ENCODE measurements around the gene TSPAN16. TPM values are rescaled to one million over a fixed set of nuclear protein-coding genes. Genes with fewer than 3 reads are reported as not detected.

The TSPAN16 gene
- total RNA-seq, 1 donor = not detected

DNA sequence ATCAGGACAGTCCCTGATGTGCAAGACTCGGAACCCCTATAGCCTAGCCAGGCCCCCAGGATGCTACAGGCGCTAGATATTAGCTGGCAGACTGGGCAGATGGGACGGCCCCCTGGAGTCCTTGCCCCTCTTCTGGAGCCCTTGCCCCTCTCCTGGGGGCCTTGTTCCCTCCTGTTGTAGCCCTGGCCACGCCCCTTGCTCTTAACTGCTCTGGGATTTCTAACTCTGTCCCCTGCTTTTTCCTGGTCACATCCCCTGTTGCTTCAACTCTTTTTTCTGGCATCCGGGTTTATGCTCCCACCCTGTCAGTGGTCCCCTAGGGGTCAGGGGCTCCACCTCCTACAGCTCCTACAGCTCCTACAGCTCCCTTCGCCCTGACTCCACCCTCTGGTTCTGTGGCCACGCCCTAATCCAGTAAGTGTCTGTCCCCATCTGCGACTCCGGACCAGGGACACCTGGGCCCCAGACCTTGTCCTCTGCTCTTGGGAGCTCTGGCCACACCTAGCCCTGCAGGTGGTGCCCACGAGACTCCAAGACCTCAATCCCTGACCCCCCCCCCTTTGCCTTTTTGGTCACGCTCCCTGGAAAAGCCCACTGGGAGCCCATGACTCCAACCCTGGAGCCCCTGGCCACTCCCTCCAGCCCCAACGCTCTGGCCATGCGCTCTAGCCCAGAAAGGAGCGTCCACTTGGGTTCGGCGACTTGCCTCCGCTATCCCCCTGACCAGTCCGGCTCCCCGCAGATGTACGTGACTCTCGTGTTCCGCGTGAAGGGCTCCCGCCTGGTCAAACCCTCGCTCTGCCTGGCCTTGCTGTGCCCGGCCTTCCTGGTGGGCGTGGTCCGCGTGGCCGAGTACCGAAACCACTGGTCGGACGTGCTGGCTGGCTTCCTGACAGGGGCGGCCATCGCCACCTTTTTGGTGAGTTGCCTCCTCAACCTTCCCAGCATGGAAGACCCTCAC lies 66.1 kb downstream of the TSPAN16 start:
- no peak overlapping the region for H3K4me3 ChIP-seq (ENCODE audit: low read length)
- H3K9me3 ChIP-seq (ENCODE audit: low read depth, low read length) = no peaks in the 10 kb centered on the region
- no peaks in the 10 kb centered on the region for H3K4me1 ChIP-seq (ENCODE audit: insufficient read depth, low read length)
- H3K27me3 ChIP-seq (ENCODE audit: insufficient read depth, low read length) = no peaks in the 10 kb centered on the region

DNA sequence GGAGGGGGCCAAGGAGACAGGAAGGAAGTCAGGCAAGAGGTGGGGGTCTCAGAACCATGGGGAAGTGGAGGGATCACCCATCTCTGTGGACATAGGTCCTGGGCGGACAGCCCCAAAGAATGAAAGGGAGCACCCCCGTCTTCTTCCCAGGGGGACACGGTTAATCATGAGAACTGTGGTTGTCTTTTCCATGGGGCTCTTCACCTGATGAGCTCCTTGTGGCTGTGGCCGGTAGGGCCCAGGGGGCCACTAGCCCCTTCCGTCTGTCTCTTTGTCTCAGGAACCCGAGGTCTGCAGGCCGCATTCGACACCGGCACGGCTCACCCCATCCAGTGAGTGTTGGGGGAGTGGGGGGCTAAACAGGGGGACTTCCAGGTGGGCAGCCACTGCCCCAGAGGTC lies 67.9 kb downstream of the TSPAN16 start:
- Histone ChIP-seq H3K9me3 (ENCODE audit: low read depth, low read length) (no peaks in the 10 kb centered on the region), H3K4me3 (ENCODE audit: low read length) (no peak overlapping the region), H3K4me1 (ENCODE audit: insufficient read depth, low read length) (no peaks in the 10 kb centered on the region), H3K27me3 (ENCODE audit: insufficient read depth, low read length) (no peaks in the 10 kb centered on the region)

DNA sequence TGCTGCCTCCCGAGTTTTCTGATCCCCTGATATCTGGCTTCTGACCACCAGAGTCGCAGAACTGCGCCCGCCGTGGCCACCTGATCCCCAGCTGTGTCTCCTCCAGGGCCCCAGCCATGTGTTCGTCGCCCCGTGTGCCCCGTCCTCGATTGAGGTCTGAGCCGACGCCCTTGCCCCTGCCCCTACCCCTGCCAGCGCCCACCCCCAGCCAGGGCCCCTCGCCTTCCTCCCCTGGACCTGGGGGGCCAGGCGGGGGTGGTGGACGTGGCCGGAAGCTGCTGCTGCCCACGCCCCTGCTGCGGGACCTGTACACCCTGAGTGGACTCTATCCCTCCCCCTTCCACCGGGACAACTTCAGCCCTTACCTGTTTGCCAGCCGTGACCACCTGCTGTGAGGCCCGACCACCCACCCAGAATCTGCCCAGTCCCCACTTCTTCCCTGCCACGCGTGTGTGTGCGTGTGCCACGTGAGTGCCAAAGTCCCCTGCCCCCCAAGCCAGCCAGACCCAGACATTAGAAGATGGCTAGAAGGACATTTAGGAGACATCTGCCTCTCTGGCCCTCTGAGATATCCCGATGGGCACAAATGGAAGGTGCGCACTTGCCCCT lies 68.4 kb downstream of the TSPAN16 start:
- no peaks in the 10 kb centered on the region for H3K27me3 ChIP-seq (ENCODE audit: insufficient read depth, low read length)
- no peak overlapping the region for H3K4me3 ChIP-seq (ENCODE audit: low read length)
- H3K9me3 ChIP-seq (ENCODE audit: low read depth, low read length) = no peaks in the 10 kb centered on the region
- H3K4me1 ChIP-seq (ENCODE audit: insufficient read depth, low read length) = no peaks in the 10 kb centered on the region

DNA sequence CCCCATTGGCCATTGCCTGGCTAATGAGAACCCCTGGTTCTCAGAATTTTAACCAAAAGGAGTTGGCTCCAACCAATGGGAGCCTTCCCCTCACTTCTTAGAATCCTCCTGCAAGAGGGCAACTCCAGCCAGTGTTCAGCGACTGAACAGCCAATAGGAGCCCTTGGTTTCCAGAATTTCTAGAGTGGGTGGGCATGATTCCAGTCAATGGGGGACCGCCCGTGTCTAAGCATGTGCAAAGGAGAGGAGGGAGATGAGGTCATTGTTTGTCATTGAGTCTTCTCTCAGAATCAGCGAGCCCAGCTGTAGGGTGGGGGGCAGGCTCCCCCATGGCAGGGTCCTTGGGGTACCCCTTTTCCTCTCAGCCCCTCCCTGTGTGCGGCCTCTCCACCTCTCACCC lies 69.0 kb downstream of the TSPAN16 start:
- H3K4me3 ChIP-seq (ENCODE audit: low read length) = no peak overlapping the region
- H3K9me3 ChIP-seq (ENCODE audit: low read depth, low read length) = no peaks in the 10 kb centered on the region
- H3K4me1 ChIP-seq (ENCODE audit: insufficient read depth, low read length) = no peaks in the 10 kb centered on the region
- no peaks in the 10 kb centered on the region for H3K27me3 ChIP-seq (ENCODE audit: insufficient read depth, low read length)

Other genes with a start within 250 kb of the TSPAN16 start
- 58.1 TPM for gene LDLR, start 206.7 kb upstream of the TSPAN16 start, total RNA-seq
- 0.10 TPM for gene SPC24, start 140.4 kb upstream of the TSPAN16 start, total RNA-seq
- 1.4 TPM for gene KANK2, start 98.6 kb upstream of the TSPAN16 start, total RNA-seq
- gene ANGPTL8, start 56.5 kb upstream of the TSPAN16 start, total RNA-seq = not detected
- gene DOCK6, start 33.6 kb upstream of the TSPAN16 start, total RNA-seq = 0.10 TPM
- 12.1 TPM for gene RAB3D, start 43.5 kb downstream of the TSPAN16 start, total RNA-seq
- 34.3 TPM for gene TMEM205, start 50.1 kb downstream of the TSPAN16 start, total RNA-seq
- 15.6 TPM for gene CCDC159, start 50.4 kb downstream of the TSPAN16 start, total RNA-seq
- gene PLPPR2, start 59.3 kb downstream of the TSPAN16 start, total RNA-seq = 7.3 TPM
- 0.94 TPM for gene SWSAP1, start 78.5 kb downstream of the TSPAN16 start, total RNA-seq
- 8.8 TPM for gene EPOR, start 88.2 kb downstream of the TSPAN16 start, total RNA-seq
- gene RGL3, start 123.2 kb downstream of the TSPAN16 start, total RNA-seq = not detected
- not detected for gene ODAD3, start 139.0 kb downstream of the TSPAN16 start, total RNA-seq
- 67.1 TPM for gene PRKCSH, start 139.5 kb downstream of the TSPAN16 start, total RNA-seq
- gene ELAVL3, start 184.9 kb downstream of the TSPAN16 start, total RNA-seq = not detected
- gene ZNF653, start 209.7 kb downstream of the TSPAN16 start, total RNA-seq = 3.5 TPM
- 23.4 TPM for gene ECSIT, start 233.0 kb downstream of the TSPAN16 start, total RNA-seq
- gene CNN1, start 242.7 kb downstream of the TSPAN16 start, total RNA-seq = 0.52 TPM

Data from mononuclear cell (primary cell).